ENCODE measurements around the gene FXYD7.
"Not testable (repeated sequence)": the region's sequence is repeated elsewhere in the genome, so short reads cannot be mapped to it uniquely, and the experiment has no call there.

The FXYD7 gene

GRCh38 chr19:35125749-35126623 lies 17.1 kb upstream of the FXYD7 start:
- Histone ChIP-seq H3K27ac (replicated peaks) (no peak overlapping the region), H3K27me3 (ENCODE audit: insufficient read depth, poor library complexity, severe bottlenecking) (no peaks in the 10 kb centered on the region), H3K4me3 (replicated peaks; ENCODE audit: insufficient read depth, low read length) (no peak overlapping the region)
- no peak for TF ChIP-seq POLR2AphosphoS5 (IDR thresholded peaks at IDR 0.05; ENCODE audit: low read depth)
- TF ChIP-seq SPI1 (IDR thresholded peaks at IDR 0.05; ENCODE audit: borderline replicate concordance, low read depth): no peak
- no peak for TF ChIP-seq CTCF (IDR thresholded peaks at IDR 0.05; ENCODE audit: insufficient read depth, low read length)
- TF ChIP-seq GABPA (IDR thresholded peaks at IDR 0.05; ENCODE audit: low read depth): no peak
- TF ChIP-seq REST (IDR thresholded peaks at IDR 0.05; ENCODE audit: insufficient replicate concordance, low read depth): no peak
- DNase-seq (ENCODE audit: low read depth in 1 of 2, low spot score in 1 of 2): no peak

- no peak for TF ChIP-seq POLR2AphosphoS5 (IDR thresholded peaks at IDR 0.05; ENCODE audit: low read depth)
- no peak overlapping the region for H3K4me3 ChIP-seq (replicated peaks; ENCODE audit: insufficient read depth, low read length)
- H3K27ac ChIP-seq (replicated peaks): no peak overlapping the region
- H3K27me3 ChIP-seq (ENCODE audit: insufficient read depth, poor library complexity, severe bottlenecking): no peaks in the 10 kb centered on the region
- DNase-seq (ENCODE audit: low read depth in 1 of 2, low spot score in 1 of 2): no peak
Measured at GRCh38 chr19:35126624-35126959, 16.5 kb upstream of the FXYD7 start.

- Histone ChIP-seq H3K4me3 (replicated peaks; ENCODE audit: insufficient read depth, low read length) (no peak overlapping the region), H3K27me3 (ENCODE audit: insufficient read depth, poor library complexity, severe bottlenecking) (no peaks in the 10 kb centered on the region), H3K27ac (replicated peaks) (no peak overlapping the region)
- no peak for DNase-seq (ENCODE audit: low read depth in 1 of 2, low spot score in 1 of 2)
- TF ChIP-seq POLR2AphosphoS5 (IDR thresholded peaks at IDR 0.05; ENCODE audit: low read depth) (no peak), GABPA (IDR thresholded peaks at IDR 0.05; ENCODE audit: low read depth) (no peak), CTCF (IDR thresholded peaks at IDR 0.05; ENCODE audit: insufficient read depth, low read length) (no peak)
Measured at GRCh38 chr19:35127871-35128270, 15.2 kb upstream of the FXYD7 start.

DNA sequence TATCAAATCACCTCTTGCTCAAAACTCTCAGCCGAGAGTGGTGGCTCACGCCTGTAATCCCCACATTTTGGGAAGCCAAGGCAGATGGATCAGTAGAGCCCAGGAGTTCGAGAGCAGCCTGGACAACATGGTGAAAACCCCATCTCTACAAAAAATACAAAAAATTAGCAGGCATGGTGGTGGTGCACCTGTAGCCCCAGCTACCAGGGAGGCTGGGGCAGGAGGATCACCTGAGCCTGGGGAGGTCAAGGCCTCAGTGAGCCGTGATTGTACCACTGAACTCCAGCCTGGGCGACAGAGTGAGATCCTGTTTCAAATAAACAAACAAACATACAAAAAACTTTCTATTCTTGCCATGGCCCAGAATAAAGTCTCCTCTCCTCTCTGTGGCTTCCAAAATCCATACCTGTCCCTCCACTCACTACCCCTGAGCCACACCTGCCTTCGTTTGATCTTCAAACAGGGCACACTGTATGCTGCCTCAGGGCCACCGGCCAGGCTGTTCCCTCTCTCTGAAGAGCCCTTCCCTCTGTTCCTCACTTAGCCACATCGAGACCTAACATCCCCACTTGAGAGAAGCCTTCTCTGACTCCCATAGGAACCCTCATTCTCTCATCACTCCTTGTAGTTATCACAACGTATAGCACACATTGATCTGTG lies 14.5 kb upstream of the FXYD7 start:
- no peak overlapping the region for H3K4me3 ChIP-seq (replicated peaks; ENCODE audit: insufficient read depth, low read length)
- no peak for TF ChIP-seq POLR2AphosphoS5 (IDR thresholded peaks at IDR 0.05; ENCODE audit: low read depth)
- TF ChIP-seq CTCF (IDR thresholded peaks at IDR 0.05; ENCODE audit: insufficient read depth, low read length): no peak
- TF ChIP-seq SPI1 (IDR thresholded peaks at IDR 0.05; ENCODE audit: borderline replicate concordance, low read depth): no peak
- no peak for TF ChIP-seq GABPA (IDR thresholded peaks at IDR 0.05; ENCODE audit: low read depth)
- no peak for TF ChIP-seq REST (IDR thresholded peaks at IDR 0.05; ENCODE audit: insufficient replicate concordance, low read depth)
- no peaks in the 10 kb centered on the region for H3K27me3 ChIP-seq (ENCODE audit: insufficient read depth, poor library complexity, severe bottlenecking)
- H3K27ac ChIP-seq (replicated peaks): no peak overlapping the region
- no peak for DNase-seq (ENCODE audit: low read depth in 1 of 2, low spot score in 1 of 2)

DNA sequence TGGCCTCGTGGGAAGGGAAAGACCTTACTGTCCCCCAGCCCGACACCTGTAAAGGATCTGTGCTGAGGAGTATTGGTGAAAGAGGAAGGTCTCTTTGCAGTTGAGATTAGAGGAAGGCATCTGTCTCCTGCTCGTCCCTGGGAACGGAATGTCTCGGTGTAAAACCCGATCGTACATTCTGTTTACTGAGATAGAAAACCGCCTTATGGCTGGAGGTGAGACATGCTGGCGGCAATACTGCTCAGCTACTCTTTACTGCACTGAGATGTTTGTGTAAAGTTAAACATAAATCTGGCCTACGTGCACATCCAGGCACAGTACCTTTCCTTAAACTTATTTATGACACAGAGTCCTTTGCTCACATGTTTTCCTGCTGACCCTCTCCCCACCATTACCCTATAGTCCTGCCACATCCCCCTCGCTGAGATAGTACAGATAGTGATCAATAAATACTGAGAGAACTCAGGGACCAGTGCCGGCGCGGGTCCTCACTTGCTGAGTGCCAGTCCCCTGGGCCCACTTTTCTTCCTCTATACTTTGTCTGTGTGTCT lies 13.3 kb upstream of the FXYD7 start:
- DNase-seq (ENCODE audit: low read depth in 1 of 2, low spot score in 1 of 2); H3K27ac ChIP-seq (replicated peaks); H3K4me3 ChIP-seq (replicated peaks; ENCODE audit: insufficient read depth, low read length); H3K27me3 ChIP-seq (ENCODE audit: insufficient read depth, poor library complexity, severe bottlenecking): not testable (repeated sequence)
